ENCODE data around the gene KRT76.

DNA sequence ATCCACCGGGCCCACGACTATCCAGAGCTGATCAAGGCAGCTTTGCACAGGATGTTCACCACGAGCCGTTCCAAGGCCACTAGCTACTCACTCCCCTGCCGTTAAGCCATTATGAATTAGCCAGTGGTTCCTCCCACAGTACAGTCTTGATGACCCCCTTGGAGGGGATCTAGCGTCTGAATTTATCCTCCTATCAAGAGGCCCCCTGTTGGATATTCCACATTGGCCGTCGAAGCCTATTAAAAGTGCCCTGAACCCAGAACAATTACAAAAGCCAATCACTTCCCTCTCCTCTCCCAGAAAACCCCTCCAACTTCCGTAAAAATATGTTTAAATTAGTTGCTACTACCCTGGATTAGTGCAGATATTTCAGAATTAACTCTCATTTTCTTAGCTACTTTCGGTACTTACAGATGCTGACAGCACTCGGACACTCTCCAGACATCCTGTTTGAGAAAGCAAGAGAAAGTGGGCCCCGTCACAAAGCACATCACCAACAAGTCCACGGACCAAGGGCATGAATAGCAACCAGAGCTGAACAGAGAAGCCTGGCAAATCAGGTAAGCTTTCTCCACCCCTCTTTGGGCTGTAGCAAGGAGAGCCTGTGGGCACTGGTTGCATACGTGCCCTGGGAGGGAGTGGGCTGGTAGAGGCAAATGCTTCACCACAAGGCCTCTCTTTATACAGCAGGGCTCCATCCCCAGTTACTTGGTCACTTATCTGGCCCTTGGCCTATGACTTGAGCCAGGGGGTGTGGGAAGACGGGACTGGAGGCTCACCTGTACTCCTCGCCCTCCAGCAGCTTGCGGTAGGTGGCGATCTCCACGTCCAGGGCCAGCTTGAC lies 13.5 kb upstream of the KRT76 start:
- TF ChIP-seq EZH2phosphoT487 (IDR thresholded peaks at IDR 0.05; ENCODE audit: insufficient read depth, low read depth) = no peak
- no peak for TF ChIP-seq EZH2 (IDR thresholded peaks at IDR 0.05; ENCODE audit: insufficient read depth, poor library complexity, severe bottlenecking)

Measured in GM23248 (cell line).